ENCODE data around the gene POTEE. TPM values are rescaled to one million over a fixed set of nuclear protein-coding genes. Genes with fewer than 3 reads are reported as not detected.
"Not testable (repeated sequence)": the region's sequence is repeated elsewhere in the genome, so short reads cannot be mapped to it uniquely, and the experiment has no call there.

Gene POTEE
- 1.8 and 3.8 TPM in 2 replicates for total RNA-seq (ENCODE audit: low replicate concordance)
- long read RNA-seq, partial matches to known transcripts: 0 of 2 reads
- long read RNA-seq, other reads (novel, unspliced or antisense): 2 of 2 reads

DNA sequence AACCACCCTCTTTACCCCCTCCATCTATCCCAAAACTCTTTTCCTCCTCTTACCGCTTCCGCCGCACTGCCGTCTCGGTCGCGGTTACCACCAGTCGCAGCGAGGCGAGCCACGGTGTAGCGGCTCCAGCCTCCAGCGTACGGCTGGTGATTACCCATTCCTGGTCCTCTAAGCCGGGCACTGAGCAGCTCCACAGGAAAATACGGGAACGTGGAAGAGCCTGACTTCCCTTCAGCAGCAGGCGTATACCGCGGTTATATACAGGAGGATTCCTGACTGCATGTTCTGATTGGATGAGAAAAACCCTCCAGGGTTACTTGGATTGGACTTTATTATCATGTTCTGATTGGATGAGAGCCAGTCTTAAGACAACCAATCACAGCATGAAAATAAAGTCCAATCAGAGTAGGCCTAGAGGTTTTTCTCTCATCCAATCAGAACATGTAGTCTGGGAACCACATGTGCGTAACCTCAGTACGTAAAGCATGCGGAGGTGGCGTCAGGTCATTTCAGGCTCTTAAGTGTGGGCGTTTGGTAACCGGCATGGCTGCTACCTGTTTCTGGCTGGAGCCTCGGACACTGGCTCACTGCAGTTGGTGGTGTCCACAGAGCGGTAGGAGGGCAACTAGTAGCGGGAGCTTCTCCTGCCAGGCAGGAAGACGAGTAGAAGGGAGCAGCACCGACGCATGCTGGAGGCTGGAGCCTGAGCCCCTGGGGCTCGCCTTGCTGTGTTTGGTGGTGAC lies at the start of gene POTEE:
Gene POTEE (plus strand): TSS at position 507 of the 743 bp plus-strand sequence. CDS start 8,867 bp downstream, outside the sequence.
- peak within 1 kb of the TSS; percentile 82 for H3K4me3 Mint-ChIP-seq
- DNase-seq (ENCODE audit: extremely low spot score, unreplicated experiment): not testable (repeated sequence)

GRCh38 chr2:131165562-131165961 lies 43.8 kb upstream of the POTEE start:
- H3K36me3 Mint-ChIP-seq; H3K9me3 Mint-ChIP-seq; H3K27ac Mint-ChIP-seq; H3K4me1 Mint-ChIP-seq (ENCODE audit: unreplicated experiment); DNase-seq (ENCODE audit: extremely low spot score, unreplicated experiment); H3K27me3 Mint-ChIP-seq; H3K4me3 Mint-ChIP-seq: not testable (repeated sequence)

More for the DNA sequence above, at the start of gene POTEE:
- H3K36me3 Mint-ChIP-seq; H3K4me1 Mint-ChIP-seq (ENCODE audit: unreplicated experiment); H3K27me3 Mint-ChIP-seq; H3K9me3 Mint-ChIP-seq: not testable (repeated sequence)
- H3K27ac Mint-ChIP-seq: peak within 1 kb of the TSS; percentile 56

GRCh38 chr2:131168538-131168937 lies 40.8 kb upstream of the POTEE start:
- H3K27ac Mint-ChIP-seq: no peak overlapping the region
- H3K4me1 Mint-ChIP-seq (ENCODE audit: unreplicated experiment): no peaks in the 10 kb centered on the region
- no peak overlapping the region for H3K4me3 Mint-ChIP-seq
- no peak for TF ChIP-seq CTCF (conservative IDR thresholded peaks at IDR 0.05)
- no peak for DNase-seq (ENCODE audit: extremely low spot score, unreplicated experiment)
- no peaks in the 10 kb centered on the region for H3K36me3 Mint-ChIP-seq
- no peaks in the 10 kb centered on the region for H3K27me3 Mint-ChIP-seq
- no peaks in the 10 kb centered on the region for H3K9me3 Mint-ChIP-seq

- H3K36me3 Mint-ChIP-seq; H3K27ac Mint-ChIP-seq; DNase-seq (ENCODE audit: extremely low spot score, unreplicated experiment); H3K4me1 Mint-ChIP-seq (ENCODE audit: unreplicated experiment); H3K4me3 Mint-ChIP-seq; H3K9me3 Mint-ChIP-seq: not testable (repeated sequence)
- peaks cover 25% of the 10 kb centered on the region for H3K27me3 Mint-ChIP-seq
Measured at GRCh38 chr2:131178050-131178449, 31.3 kb upstream of the POTEE start.

GRCh38 chr2:131178721-131179418 lies 30.5 kb upstream of the POTEE start:
- H3K4me3 Mint-ChIP-seq; H3K4me1 Mint-ChIP-seq (ENCODE audit: unreplicated experiment); DNase-seq (ENCODE audit: extremely low spot score, unreplicated experiment); H3K9me3 Mint-ChIP-seq; H3K36me3 Mint-ChIP-seq; H3K27ac Mint-ChIP-seq: not testable (repeated sequence)
- H3K27me3 Mint-ChIP-seq: peaks cover 25% of the 10 kb centered on the region

GRCh38 chr2:131181451-131181850 lies 27.9 kb upstream of the POTEE start:
- peaks cover 12% of the 10 kb centered on the region for H3K27me3 Mint-ChIP-seq
- H3K4me3 Mint-ChIP-seq; H3K9me3 Mint-ChIP-seq; H3K36me3 Mint-ChIP-seq; H3K27ac Mint-ChIP-seq; H3K4me1 Mint-ChIP-seq (ENCODE audit: unreplicated experiment); DNase-seq (ENCODE audit: extremely low spot score, unreplicated experiment): not testable (repeated sequence)

- H3K9me3 Mint-ChIP-seq; H3K4me3 Mint-ChIP-seq; H3K36me3 Mint-ChIP-seq; DNase-seq (ENCODE audit: extremely low spot score, unreplicated experiment); H3K4me1 Mint-ChIP-seq (ENCODE audit: unreplicated experiment); H3K27ac Mint-ChIP-seq: not testable (repeated sequence)
- peaks cover 31% of the 10 kb centered on the region for H3K27me3 Mint-ChIP-seq
Measured at GRCh38 chr2:131193421-131193820, 15.9 kb upstream of the POTEE start.

GRCh38 chr2:131196186-131196585 lies 13.2 kb upstream of the POTEE start:
- peaks cover 23% of the 10 kb centered on the region for H3K27me3 Mint-ChIP-seq
- H3K4me3 Mint-ChIP-seq; H3K27ac Mint-ChIP-seq; H3K4me1 Mint-ChIP-seq (ENCODE audit: unreplicated experiment); H3K9me3 Mint-ChIP-seq; H3K36me3 Mint-ChIP-seq; DNase-seq (ENCODE audit: extremely low spot score, unreplicated experiment): not testable (repeated sequence)

DNA sequence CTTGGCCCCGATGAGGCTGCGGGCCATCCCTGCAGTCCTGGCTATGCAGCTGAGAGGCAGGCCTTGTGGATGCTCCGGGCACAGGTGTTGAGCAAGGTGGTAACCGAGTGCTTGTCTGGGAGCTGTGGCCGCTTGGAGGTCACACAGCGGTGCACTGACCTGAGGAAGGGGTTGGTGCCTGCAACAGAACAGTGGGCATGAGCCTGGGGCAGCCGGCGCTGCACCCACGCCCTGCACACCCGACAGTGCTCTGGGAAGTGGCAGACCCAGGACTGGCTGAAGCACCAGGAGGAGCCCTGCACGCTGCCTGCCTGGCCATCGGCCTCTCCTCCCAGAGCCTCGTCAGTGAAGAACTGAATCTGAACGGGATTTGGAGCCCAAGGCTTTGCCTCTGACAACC lies 8.2 kb upstream of the POTEE start:
- no peaks in the 10 kb centered on the region for H3K27me3 Mint-ChIP-seq
- H3K9me3 Mint-ChIP-seq: no peaks in the 10 kb centered on the region
- no peaks in the 10 kb centered on the region for H3K4me1 Mint-ChIP-seq (ENCODE audit: unreplicated experiment)
- no peak for DNase-seq (ENCODE audit: extremely low spot score, unreplicated experiment)
- no peak for TF ChIP-seq CTCF (conservative IDR thresholded peaks at IDR 0.05)
- H3K36me3 Mint-ChIP-seq: no peaks in the 10 kb centered on the region
- H3K4me3 Mint-ChIP-seq: no peak overlapping the region
- no peak overlapping the region for H3K27ac Mint-ChIP-seq

- H3K27ac Mint-ChIP-seq; DNase-seq (ENCODE audit: extremely low spot score, unreplicated experiment); H3K4me1 Mint-ChIP-seq (ENCODE audit: unreplicated experiment); H3K27me3 Mint-ChIP-seq; H3K36me3 Mint-ChIP-seq; H3K9me3 Mint-ChIP-seq: not testable (repeated sequence)
- H3K4me3 Mint-ChIP-seq: peak overlapping the region; percentile 82
Measured at GRCh38 chr2:131207839-131208238, 1.5 kb upstream of the POTEE start.

GRCh38 chr2:131209773-131210104 lies 403 bp downstream of the POTEE start:
- H3K4me3 Mint-ChIP-seq, H3K27me3 Mint-ChIP-seq: not testable (repeated sequence)

More at GRCh38 chr2:131209773-131210104, 403 bp downstream of the POTEE start:
- not testable (repeated sequence) for H3K36me3 Mint-ChIP-seq; H3K4me1 Mint-ChIP-seq (ENCODE audit: unreplicated experiment); DNase-seq (ENCODE audit: extremely low spot score, unreplicated experiment); H3K9me3 Mint-ChIP-seq; H3K27ac Mint-ChIP-seq
